Heart left ventricle (tissue), 16 donors: ENCODE measurements around the gene HMX2. TPM values are rescaled to one million over a fixed set of nuclear protein-coding genes. Genes with fewer than 3 reads are reported as not detected.

Source experiments
- ATAC-seq, 4 donors: fragments of 200-7000 bp; cut with Tn5 transposase; one replicate each; pipeline ENCODE4 v1.9.1; 2020 to 2022; ENCODE audit warnings: moderate library complexity in 4 of 4, mild to moderate bottlenecking in 3 of 4, moderate number of reproducible peaks in 1 of 4
- DNase-seq, 5 donors: peaks; one replicate each; pipeline ENCODE4 v3.0.0-alpha.2; 2020
- H3K27ac ChIP-seq, 12 donors: fragments of 200-600 bp; sonication (generic) in 4 of 12; one replicate each; pipeline versions ENCODE4 v1.5.0 to v1.8.0; 2016 to 2022; ENCODE audit warnings: mild to moderate bottlenecking in 2 of 12
- H3K27me3 ChIP-seq, 9 donors: fragments of 200-600 bp; sonication (generic) in 2 of 9; one replicate each; pipeline versions ENCODE4 v1.5.1 to v1.8.0; 2016 to 2022; ENCODE audit warnings: mild to moderate bottlenecking in 3 of 9
- H3K36me3 ChIP-seq, 9 donors: fragments of 200-600 bp; sonication (generic) in 2 of 9; one replicate each; pipeline versions ENCODE4 v1.5.0 to v1.8.0; 2018 to 2022; ENCODE audit warnings: mild to moderate bottlenecking in 2 of 9
- H3K4me1 ChIP-seq, 12 donors: fragments of 200-600 bp; sonication (generic) in 4 of 12; one replicate each; pipeline versions ENCODE4 v1.5.0 to v1.8.0; 2016 to 2022; ENCODE audit warnings: mild to moderate bottlenecking in 3 of 12
- H3K4me3 ChIP-seq, 12 donors: fragments of 200-600 bp; sonication (generic) in 4 of 12; one replicate each; pipeline versions ENCODE4 v1.5.0 to v1.8.0; 2017 to 2022; ENCODE audit warnings: mild to moderate bottlenecking in 9 of 12, moderate library complexity in 4 of 12
- H3K9me3 ChIP-seq, 12 donors: fragments of 200-600 bp; sonication (generic) in 4 of 12; one replicate each; pipeline versions ENCODE4 v1.5.0 to v1.8.0; 2016 to 2022; ENCODE audit warnings: mild to moderate bottlenecking in 1 of 12
- POLR2A ChIP-seq, 2 donors: fragments of 450-650 bp; IDR thresholded peaks; one replicate each; pipeline ENCODE4 v1.6.1; 2017; ENCODE audit warnings: antibody characterized with exemption in 2 of 2, mild to moderate bottlenecking in 2 of 2, moderate library complexity in 2 of 2
- WGBS, 4 donors: extraction: QIAGEN DNeasy Blood & Tissue Kit in 2 of 4; methylation state at CpG; one replicate each; pipeline versions ENCODE4 v1.1.5 to v1.1.7; 2013 to 2018; 5-methylcytosine and 5-hydroxymethylcytosine counted together
- intact Hi-C, 10 donors: fragments of 100-400 bp; cut with DNase I; formaldehyde crosslinking; loops; one replicate each; pipeline versions ENCODE4 v1.11.1 to v1.14.2; 2022
- polyA plus RNA-seq, 2 donors: library from polyadenylated mRNA; stranded (reverse); fragments of 200-250 nt; gene quantifications; one replicate each; pipeline ENCODE4 v1.2.3, GENCODE V29; 2013
- total RNA-seq, 9 donors: library from RNA; depleted of rRNA in 2 of 9; stranded (reverse); fragments of >200 nt in 2 of 9; fragmentation: NEBNext Ultra II Directional in 3 of 9; extraction: Animal tissue kit (Norgen Biotek cat#: 25700) in 3 of 9; gene quantifications; one replicate each; pipeline versions ENCODE4 v1.1.0 to v1.2.4, GENCODE V29; 2016 to 2023
- TF ChIP-seq, protein P1 (sequence below), 12 donors: fragments of 200-600 bp; sonication (generic) in 4 of 12; IDR thresholded peaks; one replicate each; pipeline versions ENCODE4 v1.5.0 to v1.8.0; 2018 to 2022; ENCODE audit warnings: antibody characterized with exemption in 12 of 12, mild to moderate bottlenecking in 5 of 12
- donor health status: ischemic (EF 13 %, LVEDD 7.1; RV severe dilation, severe dysfunction).
- donor health status: healthy with polysubstance abuse.
- donor health status: DM: no; HTN: yes; CAD: no.
- donor health status: DM: no; HTN: no; CAD: no.
- donor health status: ischemic (EF 25% LVEDD 6.9; RV normal size, moderate dysfunction).
- donor health status: ischemic (EF 25% LVEDD 5.7; RV mildly dilated, moderate dysfunction).
- donor health status: healthy.
- donor health status: DM: yes; HTN: yes; CAD: no.
- donor health status: ischemic (EF 35%, LVEDD 5.7; RV mildly dilated, moderate dysfunction).
- donor health status: nonischemic (EF 11% LVEDD 7.7; RV severe dilation, severe dysfunction).
- donor health status: DM: yes; HTN: yes; CAD: no.
- donor health status: PGD.
- donor health status: ischemic (EF 29% LVEDD 5.4; RV normal size, mild dysfunction).
- donor health status: nonischemic (EF 23%, LVEDD 6.1; RV moderate dilation, normal function).

The HMX2 gene
- total and polyA plus RNA-seq, 11 donors = not detected

DNA sequence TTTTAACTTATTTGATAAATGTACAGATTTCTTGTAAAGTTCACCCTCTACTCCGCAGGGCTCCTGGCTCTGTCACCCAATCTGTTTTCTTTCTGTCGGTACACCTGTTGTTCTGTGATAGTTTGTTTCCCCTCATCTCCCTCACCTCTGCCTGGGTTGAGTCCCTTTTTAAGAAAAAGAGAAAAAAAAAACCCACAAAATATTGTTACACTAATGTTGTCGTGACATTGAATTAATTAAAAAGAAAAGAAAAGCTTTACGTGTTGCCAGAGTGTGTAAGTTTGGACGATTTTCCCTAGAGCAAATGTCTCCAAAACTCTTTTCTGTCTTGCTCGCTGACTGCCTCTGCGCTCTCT, 8.8 kb upstream of the HMX2 start:
- ATAC-seq = no peak
- Histone ChIP-seq H3K4me3 (no peak overlapping the region), H3K27me3 (peaks cover 89 to 100% (median 100%) of the 10 kb centered on the region in 9 donors), H3K9me3 (no peaks in the 10 kb centered on the region), H3K4me1 (peaks cover 9 to 61% (median 32%) of the 10 kb centered on the region in 12 donors), H3K36me3 (no peaks in the 10 kb centered on the region), H3K27ac (no peak overlapping the region)
- DNase-seq = no peak
- intact Hi-C loops = loop anchor here in 2 of 10 donors (10.0 kb wide), 2 partner anchors 246 to 826 kb away; no protein-coding TSS in a partner anchor
- 5 to 9% (median 7%) methylated on average over 7 of the region's 7 CpGs for WGBS, 4 donors
- TF ChIP-seq, protein P1, sequence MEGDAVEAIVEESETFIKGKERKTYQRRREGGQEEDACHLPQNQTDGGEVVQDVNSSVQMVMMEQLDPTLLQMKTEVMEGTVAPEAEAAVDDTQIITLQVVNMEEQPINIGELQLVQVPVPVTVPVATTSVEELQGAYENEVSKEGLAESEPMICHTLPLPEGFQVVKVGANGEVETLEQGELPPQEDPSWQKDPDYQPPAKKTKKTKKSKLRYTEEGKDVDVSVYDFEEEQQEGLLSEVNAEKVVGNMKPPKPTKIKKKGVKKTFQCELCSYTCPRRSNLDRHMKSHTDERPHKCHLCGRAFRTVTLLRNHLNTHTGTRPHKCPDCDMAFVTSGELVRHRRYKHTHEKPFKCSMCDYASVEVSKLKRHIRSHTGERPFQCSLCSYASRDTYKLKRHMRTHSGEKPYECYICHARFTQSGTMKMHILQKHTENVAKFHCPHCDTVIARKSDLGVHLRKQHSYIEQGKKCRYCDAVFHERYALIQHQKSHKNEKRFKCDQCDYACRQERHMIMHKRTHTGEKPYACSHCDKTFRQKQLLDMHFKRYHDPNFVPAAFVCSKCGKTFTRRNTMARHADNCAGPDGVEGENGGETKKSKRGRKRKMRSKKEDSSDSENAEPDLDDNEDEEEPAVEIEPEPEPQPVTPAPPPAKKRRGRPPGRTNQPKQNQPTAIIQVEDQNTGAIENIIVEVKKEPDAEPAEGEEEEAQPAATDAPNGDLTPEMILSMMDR (IDR thresholded peaks at IDR 0.05) = no peak
- TF ChIP-seq POLR2A (IDR thresholded peaks at IDR 0.05) = no peak

DNA sequence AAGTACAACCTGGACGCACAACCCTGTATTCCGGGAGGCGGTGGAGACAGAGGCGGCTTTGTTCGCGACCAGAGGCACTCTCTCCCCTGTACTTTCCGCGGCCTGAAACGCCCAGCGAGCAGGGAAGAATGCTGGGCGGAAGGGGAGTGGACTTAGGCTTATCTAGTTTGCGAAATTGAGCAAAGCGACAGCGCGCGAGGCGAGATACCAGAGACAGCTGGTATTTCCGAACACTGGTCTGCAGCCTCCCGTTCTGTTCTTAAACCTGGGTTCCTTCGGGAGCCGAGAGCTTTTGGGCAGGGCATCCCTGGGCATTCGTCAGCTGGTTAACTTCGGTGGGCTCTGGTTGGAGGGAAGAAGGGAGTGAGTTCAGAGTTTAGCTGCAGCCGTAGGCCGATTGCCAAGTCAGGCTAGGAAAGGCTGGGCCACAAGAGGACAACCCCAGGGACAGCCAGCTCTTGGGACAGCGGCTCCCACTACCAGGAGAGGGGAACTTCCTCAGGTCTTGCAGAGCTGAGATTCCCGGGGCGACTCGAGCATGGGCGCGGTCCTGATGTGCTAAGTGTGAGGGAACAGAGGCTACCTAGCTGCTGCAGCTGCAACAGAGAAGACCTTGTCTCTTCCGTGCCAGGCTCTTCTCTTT, 8.3 kb upstream of the HMX2 start:
- DNase-seq (no peak), ATAC-seq (no peak)
- Histone ChIP-seq H3K4me3 (no peak overlapping the region), H3K27ac (no peak overlapping the region), H3K36me3 (no peaks in the 10 kb centered on the region), H3K9me3 (no peaks in the 10 kb centered on the region), H3K27me3 (peaks cover 84 to 100% (median 100%) of the 10 kb centered on the region in 9 donors), H3K4me1 (peaks cover 9 to 56% (median 30%) of the 10 kb centered on the region in 12 donors)
- TF ChIP-seq, protein P1 (IDR thresholded peaks at IDR 0.05) = no peak
- TF ChIP-seq POLR2A (IDR thresholded peaks at IDR 0.05) = no peak
- WGBS, 4 donors = 2 to 8% (median 3%) methylated on average over 31 to 32 of the region's 32 CpGs
- intact Hi-C loops = loop anchor here in 2 of 10 donors (10.0 kb wide), 2 partner anchors 245 to 825 kb away; no protein-coding TSS in a partner anchor

DNA sequence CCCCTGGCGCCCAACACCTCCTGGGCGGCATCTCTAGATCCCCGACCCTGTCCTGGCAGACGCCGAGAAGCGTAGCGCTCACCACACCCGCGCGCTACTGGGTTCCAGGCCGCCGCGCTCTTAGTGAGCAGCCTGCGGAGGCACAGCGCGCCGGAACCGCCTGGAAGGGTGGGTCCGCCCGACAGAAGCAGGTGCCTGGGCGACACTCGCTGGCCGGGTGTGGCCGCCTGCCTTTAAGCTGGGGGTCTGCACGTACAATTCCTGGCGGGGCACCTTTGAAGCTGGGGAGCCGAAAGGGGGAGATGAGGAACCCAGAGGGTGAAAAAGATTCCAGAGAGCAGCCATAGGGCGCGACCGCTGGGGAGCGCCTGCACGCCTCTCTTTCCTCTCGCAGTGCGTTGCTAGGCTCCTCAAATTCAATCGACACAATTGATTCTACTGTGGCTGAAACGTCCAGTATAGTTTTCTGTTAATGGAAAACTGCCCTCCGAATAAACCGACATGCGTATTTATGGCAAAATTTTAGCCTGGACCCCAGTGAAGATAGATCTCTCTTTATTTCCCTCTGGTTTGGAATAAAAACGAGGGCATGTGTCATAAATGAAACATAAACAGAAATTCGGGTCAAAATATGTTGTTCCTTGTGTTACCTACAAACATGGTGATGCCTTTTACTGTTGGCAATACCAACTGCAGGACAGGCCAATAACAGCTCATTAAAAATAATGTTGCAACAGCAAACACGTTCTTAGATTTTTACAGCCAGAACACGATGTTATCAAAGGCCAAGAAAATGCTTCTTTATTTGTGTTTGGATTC, 7.6 kb upstream of the HMX2 start:
- WGBS, 4 donors = 3 to 6% (median 5%) methylated on average over 25 to 43 of the region's 43 CpGs
- H3K4me3 ChIP-seq = no peak overlapping the region
- H3K36me3 ChIP-seq = no peaks in the 10 kb centered on the region
- DNase-seq (no peak), ATAC-seq (no peak)
- H3K4me1 ChIP-seq = peaks cover 3 to 48% (median 23%) of the 10 kb centered on the region in 12 donors
- intact Hi-C loops = no loop called here
- H3K9me3 ChIP-seq = no peaks in the 10 kb centered on the region
- H3K27ac ChIP-seq = no peak overlapping the region
- peaks cover 82 to 100% (median 100%) of the 10 kb centered on the region in 9 donors for H3K27me3 ChIP-seq
- no peak for TF ChIP-seq POLR2A (IDR thresholded peaks at IDR 0.05)
- TF ChIP-seq, protein P1 (IDR thresholded peaks at IDR 0.05) = peak in 1 of 12 donors; percentile 8

DNA sequence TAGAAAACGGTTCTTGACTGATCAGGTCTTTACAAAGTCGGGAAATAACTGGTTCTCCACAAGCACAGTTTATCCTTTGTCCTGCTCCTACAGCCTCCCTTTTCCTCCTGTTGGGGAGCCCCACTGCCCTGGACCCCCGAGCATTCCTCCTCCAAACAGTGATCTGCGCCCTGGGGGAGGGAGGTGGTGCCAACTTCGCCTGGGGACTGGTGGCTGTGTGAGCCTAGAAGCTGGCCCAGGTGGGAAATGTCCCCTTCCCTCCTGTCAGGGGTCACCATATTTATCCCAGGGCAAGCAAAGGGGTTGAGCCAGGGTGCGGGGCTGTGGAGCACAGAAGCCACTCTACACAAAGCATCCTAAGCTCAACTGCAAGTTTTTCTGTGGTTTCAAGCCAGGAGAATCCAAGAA, 6.9 kb upstream of the HMX2 start:
- Histone ChIP-seq H3K27ac (no peak overlapping the region), H3K9me3 (no peaks in the 10 kb centered on the region), H3K4me1 (peaks cover 0 to 43% (median 20%) of the 10 kb centered on the region in 12 donors), H3K36me3 (no peaks in the 10 kb centered on the region), H3K27me3 (peaks cover 83 to 100% (median 99%) of the 10 kb centered on the region in 9 donors), H3K4me3 (no peak overlapping the region)
- no peak for ATAC-seq
- no peak for DNase-seq
- intact Hi-C loops = no loop called here
- WGBS, 4 donors = 3 to 14% (median 5%) methylated on average over 5 to 6 of the region's 6 CpGs
- no peak for TF ChIP-seq POLR2A (IDR thresholded peaks at IDR 0.05)
- TF ChIP-seq, protein P1 (IDR thresholded peaks at IDR 0.05) = no peak
